Frontal cortex (tissue), 4 donors: ENCODE results near the gene CXCL17. TPM values are rescaled to one million over a fixed set of nuclear protein-coding genes. Genes with fewer than 3 reads are reported as not detected.
"Not testable (repeated sequence)": the region's sequence is repeated elsewhere in the genome, so short reads cannot be mapped to it uniquely, and the experiment has no call there.

ENCODE experiments used
- DNase-seq, 2 donors: peaks; one replicate each; pipeline ENCODE4 v3.0.0; 2012; ENCODE audit warnings: low spot score in 2 of 2
- FAIRE-seq: peaks from 2 replicates; lab custom pipeline; 2012; peaks lifted over from hg19 to GRCh38; lab: Jason Lieb, UNC
- total RNA-seq: library from RNA; depleted of rRNA; stranded (reverse); fragments of >200 nt; gene quantifications from one replicate; pipeline ENCODE4 v1.2.3, GENCODE V29; 2014
- donor health status: control.
- donor health status: control.
- donor health status: control.

Gene CXCL17
- total RNA-seq, 1 donor from 2014 or later = not detected

DNA sequence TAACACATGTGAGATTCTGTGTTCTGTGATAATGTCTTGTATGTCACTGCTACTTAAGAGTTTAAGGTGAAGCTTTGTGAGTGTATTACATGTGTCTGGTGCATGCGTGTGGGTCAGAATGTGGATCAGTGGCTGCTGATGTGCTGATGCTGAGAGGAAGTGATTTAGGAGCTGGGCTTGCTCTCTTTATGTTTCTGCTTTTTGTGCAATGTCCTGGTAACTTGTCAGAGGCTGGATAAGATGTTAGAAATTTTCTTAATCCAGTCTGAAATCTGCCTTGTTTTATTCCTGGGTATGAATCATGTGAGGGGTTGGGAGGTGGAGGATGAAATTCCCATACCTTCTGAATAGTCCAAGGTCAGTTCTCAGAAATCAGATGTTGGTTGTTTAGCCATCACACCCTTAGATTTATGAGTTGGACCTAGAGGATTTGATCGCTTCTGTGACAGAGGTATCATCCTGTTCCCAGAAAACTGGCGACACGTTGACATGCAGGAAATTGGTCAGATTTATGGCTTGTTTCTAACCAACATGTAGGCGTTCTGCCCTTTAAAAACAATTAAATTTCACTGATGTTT, 24.5 kb upstream of the CXCL17 start:
- FAIRE-seq = no peak
- no peak for DNase-seq

DNA sequence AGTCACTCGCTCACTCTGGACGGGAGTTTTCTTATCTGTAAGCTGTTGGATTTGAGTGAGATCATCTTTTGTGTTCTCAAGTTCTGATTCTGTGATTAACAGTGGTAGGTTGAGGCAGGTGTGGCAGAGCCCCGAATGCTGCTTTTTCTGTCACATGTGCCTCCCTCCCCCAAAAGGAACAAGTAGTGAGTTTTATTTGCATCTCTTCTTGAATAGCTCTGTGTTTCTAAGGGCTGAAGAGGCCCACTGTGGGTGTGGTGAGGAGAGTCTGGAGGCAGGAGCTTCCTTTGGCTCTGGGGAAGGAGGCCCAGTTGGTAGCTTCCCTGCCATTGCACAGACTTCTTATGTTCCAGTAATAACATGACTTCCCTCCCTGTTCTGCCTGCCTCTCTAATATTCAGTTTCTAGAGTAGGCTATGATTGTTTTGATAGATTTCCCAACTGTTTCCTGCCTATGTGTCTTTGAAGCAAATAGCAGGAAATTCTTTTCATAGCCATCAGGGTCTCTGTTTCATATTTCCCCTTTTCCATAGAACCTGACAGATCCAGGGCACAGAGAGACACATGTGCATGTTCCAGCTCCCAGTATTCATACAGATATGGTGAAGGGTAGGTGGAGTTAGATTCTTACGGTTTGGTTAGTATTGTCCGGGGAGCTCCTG, 23.9 kb upstream of the CXCL17 start:
- no peak for DNase-seq
- no peak for FAIRE-seq

DNA sequence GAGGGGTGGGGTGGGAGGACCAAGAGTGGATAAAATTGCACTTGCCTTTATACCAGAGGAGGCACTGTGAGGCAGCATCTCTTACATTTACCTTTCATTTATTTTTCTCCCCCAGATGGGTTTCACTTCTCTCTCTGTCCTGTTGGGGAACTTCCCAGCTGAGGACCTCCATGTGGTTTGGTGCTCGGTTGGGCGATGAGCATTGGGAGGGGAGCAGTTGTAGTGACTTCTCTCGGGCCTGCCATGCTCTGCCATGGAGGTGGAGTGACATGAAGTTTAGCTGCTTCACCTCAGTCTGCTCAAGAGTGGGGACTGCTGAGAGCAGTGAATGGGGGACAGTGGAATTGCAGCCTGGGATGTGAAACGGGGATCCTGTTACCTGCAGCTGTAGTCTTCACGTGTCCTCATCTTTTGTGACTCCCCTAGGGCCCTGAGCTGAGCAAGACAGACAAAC, 23.1 kb upstream of the CXCL17 start:
- FAIRE-seq (no peak), DNase-seq (no peak)

DNA sequence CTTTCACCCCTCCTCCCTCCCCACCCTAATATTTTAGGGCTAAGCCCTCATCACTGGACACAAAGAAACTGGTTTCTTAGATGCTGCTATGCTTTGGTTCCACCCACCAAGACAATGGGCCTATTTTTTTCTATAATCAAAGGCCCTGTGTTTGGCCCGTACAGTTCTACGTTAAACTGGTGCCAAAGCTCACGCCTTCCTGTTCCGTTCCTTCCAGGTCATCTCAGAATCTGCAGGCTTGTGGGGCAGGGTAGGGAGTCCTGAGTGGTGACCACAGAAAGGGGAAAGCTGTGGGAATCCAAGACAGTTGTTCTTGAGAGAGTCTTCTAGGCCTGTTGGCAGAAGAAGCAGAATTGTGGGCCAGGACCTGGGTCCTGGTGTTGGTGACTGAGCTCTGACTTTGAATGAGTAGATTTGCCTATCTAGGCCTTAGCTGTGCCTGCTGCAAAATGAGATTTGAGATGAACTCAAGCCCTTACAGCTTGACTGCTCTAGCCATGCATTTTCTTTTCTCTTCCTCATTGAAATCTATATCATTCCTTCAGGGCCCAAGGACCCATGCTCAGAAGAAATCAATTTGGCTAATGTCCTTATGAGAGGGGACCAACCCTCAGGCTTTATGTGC, 19.1 kb upstream of the CXCL17 start:
- FAIRE-seq (peak; percentile 42), DNase-seq (no peak)

DNA sequence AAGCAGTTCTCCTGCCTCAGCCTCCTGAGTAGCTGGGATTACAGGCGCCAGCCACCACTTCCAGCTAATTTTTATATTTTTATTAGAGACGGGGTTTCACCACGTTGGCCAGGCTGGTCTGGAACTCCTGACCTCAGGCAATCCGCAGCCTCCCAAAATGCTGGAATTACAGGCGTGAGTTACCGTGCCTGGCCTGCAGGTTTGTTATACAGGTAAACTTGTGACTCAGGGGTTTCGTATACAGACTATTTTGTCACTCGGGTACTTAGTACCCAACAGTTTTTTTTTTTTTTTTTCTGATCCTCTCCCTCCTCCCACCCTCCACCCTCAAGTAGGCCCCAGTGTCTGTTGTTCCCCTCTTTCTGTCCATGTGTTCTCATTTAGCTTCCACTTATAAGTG, 18.5 kb upstream of the CXCL17 start:
- not testable (repeated sequence) for DNase-seq, FAIRE-seq

DNA sequence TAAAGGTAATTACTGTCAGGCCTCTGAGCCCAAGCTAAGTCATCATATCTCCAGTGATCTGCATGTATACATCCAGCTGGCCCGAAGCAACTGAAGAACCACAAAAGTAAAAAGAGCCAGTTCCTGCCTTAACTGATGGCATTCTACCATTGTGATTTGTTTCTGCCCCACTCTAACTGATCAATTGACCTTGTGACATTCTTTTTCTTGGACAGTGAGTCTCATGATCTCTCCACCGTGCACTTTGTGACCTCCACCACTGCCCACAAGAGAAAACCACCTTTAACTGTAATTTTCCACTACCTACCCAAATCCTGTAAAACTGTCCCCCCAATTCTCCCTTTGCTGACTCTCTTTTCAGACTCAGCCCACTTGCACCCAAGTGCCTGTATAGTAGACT, 17.2 kb upstream of the CXCL17 start:
- FAIRE-seq (no peak), DNase-seq (no peak)

DNA sequence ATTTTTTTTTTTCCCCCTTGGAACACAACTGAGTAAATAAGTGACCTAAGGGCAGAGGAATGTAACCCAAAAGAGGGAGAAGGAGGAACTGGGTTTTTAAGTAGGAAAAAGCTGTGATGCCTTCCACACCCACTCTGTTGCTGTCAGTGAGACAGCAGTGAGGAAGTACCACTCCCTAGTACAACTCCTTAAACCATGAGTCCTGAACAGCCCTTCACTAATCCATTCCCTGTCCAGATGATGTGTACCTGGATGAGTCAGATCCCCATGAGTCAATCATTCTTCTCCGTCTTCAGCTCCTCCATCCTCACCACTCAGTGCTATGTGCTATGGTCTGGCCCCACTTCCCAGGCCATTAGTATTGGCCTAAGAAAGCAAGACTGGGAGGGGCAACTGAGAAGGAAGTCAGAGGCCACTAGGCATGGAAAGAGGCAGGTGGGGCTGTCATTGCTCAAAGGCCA, 12.9 kb upstream of the CXCL17 start:
- no peak for FAIRE-seq
- DNase-seq = no peak

DNA sequence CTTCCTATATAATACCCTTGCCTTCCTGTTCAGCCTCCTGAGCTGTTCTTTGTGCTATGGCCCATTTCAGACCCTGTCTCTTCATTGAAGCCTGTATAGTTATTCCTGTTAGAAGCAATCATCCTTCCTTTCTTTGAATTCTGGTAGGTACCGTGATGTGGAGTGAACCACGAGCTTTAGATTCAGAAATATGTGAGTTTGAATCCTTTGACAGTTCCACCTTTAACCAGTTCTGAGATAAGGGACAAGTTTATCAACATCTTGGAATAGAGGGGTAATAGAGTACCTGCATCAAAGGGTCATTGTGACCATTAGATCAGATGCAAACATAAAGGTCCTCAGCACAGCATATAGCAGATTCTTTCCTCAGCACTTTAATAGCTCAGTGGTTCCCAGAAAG, 12.3 kb upstream of the CXCL17 start:
- FAIRE-seq (no peak), DNase-seq (no peak)

DNA sequence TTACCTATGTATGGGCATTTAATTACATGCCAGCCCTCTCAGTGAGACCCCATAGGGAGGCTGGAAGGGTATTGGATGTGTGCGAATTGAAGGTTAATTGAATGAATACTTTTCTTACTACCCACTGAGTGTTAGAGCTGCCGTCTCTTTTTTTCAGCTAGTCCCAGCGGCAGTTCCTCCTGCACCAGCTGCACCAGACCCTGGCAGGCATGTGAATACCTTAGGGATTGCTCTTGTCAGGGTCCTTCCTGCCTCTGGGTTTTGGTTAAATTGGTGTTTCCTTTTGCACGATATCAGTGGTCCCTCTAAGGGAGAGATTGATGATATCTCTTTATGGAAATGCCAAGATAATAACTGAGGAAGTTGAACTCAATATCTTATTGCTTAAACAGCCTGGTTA, 9.8 kb upstream of the CXCL17 start:
- FAIRE-seq (no peak), DNase-seq (no peak)

DNA sequence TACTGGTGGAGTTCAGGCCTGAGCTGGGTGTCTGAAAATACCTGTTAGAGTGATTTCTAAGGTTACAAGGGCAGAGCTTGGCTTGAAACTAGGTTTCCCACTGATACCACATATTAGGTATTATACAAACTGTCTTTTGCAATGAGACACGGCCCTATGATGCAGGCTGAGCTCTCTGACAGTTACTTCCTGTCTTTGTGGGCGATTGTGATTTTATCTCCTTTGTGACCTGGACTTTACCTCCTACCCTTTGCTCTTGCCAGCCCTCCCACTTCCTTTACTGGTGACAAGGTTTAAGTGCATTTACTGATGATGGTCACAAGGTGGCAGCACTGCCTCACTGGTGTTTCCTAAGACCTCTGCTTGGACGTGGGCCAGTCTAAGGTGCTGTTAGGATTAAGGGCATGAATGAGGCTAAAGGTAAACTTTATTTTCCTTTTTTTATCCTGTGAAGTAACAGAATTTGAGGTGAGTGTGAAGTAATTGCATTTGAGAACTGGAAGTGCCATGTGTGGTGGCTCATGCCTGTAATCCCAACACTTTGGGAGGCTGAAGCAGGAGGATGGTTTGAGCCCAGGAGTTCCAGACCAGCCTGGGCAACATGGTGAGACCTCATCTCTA, 7.7 kb upstream of the CXCL17 start:
- no peak for FAIRE-seq
- peak; percentile 46 to 71 for DNase-seq

DNA sequence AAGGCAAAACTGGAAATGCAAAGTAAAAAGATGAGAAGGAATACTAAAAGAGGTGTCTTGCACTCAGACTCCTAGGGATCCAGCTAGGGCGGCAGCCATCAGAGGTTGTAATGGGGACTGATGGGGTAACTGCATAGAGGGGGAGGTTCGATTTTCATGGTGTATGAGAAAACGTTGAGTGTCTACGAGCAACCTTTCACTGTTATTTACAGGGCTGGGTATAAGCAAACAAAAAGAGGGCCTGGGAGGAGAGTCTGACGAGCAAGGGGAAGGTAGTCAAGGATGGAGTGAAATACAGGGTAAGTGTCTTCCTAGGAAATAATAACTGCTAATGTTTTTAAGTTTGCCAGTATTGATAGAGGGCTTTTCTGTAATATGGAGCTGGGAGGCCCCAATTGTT, 5.6 kb upstream of the CXCL17 start:
- DNase-seq = not testable (repeated sequence)

DNA sequence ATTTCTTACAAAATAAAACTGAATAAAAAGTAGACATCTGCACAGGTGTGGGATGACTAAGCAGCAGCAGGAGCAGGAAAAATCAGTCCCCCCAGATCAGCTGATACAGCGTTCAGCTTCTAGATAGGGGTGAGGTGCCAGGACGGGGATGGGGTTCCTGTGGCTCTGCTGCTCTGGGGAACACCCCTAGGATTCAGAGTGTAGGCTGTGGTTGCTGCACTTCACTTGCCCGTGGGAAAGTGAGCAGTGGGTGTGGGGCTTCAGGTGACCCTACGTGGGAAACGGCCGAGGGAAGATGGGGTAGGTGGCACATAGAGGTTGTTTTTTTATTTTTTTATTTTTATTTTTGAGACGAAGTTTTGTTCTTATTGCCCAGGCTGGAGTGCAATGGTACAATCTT, 3.2 kb upstream of the CXCL17 start:
- no peak for FAIRE-seq
- DNase-seq = no peak

More for the DNA sequence above, 5.6 kb upstream of the CXCL17 start:
- FAIRE-seq = not testable (repeated sequence)

DNA sequence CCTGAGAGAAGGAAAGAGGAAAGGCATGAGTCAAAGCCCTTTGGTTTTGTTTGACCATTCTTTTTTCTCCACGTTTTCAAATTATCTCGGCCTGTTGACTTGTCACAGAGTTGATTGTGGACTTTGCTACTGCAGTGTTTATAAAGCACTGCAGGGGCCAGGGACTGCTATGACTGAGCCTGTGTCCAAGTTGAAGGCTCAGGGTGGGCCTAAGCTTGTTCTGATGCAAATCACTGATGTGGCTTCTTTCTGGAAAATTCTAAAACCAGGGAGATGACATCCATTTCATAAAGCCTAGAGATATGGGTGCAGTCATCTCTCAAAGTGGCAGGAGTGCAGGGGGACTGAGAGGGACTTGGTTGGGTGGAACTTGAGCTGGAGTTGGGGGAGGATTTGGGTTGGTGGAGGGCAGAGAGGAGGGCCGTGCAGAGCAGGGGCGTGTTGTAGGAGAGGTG, 1.2 kb upstream of the CXCL17 start:
- no peak for FAIRE-seq
- no peak for DNase-seq

DNA sequence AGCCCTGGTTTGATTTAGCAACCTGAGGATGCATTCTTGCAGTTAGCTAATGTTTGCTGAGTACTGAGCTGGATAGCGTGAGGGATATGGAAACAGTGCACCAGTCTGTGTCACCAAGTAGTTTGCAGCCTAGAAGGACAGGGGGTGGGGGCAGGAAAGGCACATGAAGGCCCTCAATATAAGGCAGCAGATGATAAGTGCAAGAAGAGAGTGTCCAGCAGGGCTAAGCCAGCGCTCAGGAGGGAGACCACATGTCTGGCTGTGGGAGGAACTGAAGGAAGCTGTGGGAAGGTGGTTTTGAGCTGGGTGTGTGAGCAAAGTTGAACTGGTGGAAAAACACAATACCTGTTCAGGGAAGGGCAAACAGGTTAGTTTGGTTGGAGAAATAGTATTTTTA, 1.7 kb downstream of the CXCL17 start:
- no peak for FAIRE-seq
- DNase-seq = no peak

DNA sequence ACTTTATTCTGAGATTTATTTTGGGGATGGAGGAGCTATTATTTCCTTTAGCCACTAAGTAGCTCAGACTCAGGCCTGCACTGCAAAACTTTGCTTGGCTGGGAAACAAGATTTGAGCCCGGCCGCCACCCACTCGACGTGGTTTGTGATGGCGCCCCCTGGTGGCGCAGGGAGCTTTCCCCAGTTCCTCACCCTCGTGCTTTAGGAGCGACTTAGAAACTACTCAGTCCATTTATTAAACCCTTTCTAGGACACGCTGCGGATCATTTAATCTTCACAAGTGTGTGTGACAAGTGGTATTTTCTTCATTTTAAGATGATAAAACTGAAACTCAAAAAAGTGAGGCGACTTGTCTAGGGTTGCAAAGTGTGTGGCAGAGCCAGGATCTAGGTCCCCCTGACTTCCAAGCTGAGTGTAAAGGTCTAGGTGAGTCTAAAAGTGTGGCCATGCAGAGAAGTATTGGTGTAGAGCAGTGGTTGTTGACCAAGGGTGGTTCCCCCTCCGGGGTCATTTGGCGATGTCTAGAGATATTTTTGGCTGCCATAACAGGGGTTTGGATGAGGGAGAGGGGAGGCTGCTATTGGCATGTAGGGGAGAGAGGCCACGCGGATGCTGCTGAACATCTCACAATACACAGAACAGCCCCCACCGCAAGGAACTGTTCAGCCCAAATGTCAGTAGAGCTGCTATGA, 2.2 kb downstream of the CXCL17 start:
- FAIRE-seq = no peak
- DNase-seq = no peak

DNA sequence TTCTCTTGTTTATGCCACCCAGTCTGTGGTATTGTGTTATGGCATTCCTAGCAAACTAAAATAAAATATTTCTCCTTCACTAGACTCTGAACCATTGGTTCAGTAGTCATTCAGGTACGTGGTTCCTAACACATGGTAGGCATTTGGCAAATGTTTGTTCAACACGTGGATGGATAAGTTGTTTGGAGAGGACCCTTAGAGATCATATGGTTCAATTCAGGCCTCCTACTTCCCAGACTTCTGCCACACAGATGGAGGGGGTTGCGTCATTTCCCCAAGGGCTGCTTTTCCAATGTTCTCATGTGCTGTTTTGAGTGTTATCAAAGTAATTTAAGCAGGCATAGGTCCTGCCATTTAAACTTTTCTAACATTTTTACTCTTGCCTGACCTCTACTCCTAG, 6.7 kb downstream of the CXCL17 start:
- no peak for FAIRE-seq
- no peak for DNase-seq

DNA sequence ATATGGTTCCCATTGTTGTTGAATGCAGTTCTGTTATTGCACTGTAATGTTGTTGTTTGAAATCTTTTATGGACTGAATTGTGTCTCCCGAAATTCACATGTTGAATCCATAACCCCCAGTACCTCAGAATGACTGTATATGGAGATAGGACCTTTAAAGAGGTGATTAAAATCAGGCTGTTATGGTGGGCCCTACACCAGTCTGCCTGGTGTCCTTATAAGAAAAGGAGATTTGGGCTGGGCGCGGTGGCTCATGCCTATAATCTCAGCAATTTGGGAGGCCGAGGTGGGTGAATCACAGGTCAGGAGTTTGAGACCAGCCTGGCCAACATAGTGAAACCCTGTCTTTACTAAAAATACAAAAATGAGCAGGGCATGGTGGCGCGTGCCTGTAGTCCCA, 7.4 kb downstream of the CXCL17 start:
- DNase-seq = no peak
- FAIRE-seq = no peak

DNA sequence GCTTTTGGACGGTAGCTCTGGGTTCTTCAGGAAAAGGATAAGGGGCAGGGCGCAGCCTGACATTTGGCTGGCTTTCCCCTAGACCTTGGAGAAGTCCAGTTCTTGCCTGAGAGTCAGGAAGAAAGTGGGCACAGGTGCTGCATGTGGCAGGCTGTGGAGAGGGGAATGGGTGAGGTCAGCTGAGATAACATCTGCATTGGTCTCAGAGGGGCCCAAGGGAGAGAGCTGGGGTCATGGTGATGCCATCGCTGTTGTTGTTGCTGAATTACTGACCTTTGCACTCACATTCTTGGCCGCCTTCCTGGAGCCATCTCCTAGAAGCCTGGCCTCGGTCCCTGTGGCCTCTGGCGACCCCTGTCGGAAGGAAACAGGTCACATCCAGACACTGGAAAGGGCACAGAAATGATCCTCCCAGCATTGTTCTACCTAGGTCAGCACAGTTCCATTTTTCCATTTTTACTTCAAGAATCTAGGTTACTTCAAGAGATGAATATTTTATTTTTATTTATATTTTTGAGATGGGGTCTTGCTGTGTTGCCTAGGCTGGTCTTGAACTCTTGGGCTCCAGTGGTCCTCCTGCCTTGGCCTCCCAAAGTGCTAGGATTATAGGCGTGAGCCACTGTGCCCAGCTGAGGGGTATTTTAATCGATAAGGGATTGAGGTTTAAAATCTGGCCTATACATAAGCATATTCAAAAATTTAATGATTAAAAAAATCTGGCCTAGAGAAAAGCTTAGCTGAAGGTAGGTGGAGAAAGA, 9.1 kb downstream of the CXCL17 start:
- DNase-seq (no peak), FAIRE-seq (no peak)

DNA sequence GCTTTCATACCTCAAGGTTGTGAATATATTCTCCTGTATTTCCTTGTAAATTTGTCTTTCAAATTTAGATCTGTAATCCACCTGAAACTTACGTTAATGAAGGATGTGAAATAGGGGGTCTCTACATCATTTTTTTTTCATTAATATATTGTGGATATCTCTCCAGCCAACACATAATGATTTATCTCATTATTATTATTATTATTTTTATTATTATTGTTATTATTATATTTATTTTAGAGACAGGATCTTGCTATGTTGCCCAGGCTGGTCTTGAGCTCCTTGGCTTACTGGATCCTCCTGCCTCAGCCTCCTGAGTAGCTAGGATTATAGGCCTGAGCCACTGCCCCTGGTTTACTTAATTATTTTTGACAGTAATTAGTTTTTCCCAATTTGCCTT, 11.3 kb downstream of the CXCL17 start:
- DNase-seq (no peak), FAIRE-seq (no peak)

DNA sequence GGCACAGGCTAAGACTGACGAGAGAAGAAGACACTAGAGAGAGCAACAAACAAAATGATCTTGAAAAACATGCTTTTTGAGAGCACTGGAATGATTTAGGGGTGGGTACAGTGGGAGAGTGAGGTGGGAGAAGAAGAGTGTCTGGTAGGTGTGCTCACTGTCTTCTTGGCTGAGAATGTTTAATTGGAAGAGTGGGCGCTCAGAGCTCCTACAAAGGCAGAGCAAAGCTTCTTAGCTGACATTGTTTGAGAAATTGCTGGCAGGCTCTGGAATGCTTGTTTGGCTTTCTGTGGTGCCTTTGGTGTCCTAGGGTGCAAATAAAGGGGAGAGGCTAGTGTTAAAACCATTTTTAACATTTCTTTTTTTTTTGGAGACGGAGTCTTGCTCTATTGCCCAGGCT, 14.1 kb downstream of the CXCL17 start:
- DNase-seq (no peak), FAIRE-seq (no peak)
